Endothelial cell of umbilical vein (primary cell): ENCODE data around the gene ANGPTL4. TPM values are rescaled to one million over a fixed set of nuclear protein-coding genes. Genes with fewer than 3 reads are reported as not detected.

ENCODE experiments used
- BruUV-seq: library from RNA; stranded (reverse); fragments of 400-500 nt; replicated peaks from 2 replicates; lab custom pipeline; 2021; lab: Mats Ljungman, UMichigan
- CTCF ChIA-PET: fragments of 300-600, 350-600 bp; sonication (Branson Sonifier 250); formaldehyde crosslinking; loops from one replicate; lab custom pipeline; 2021; ENCODE audit warnings: antibody characterized with exemption, inconsistent platforms; lab: Charles Lee
- POLR2A ChIA-PET: fragments of 300-600, 350-600 bp; sonication (Branson Sonifier 250); formaldehyde crosslinking; loops from one replicate; lab custom pipeline; 2021; ENCODE audit warnings: antibody characterized with exemption, inconsistent platforms; lab: Charles Lee
- DNase-seq: peaks from one replicate; pipeline ENCODE4 v3.0.0-alpha.2; 2011; ENCODE audit warnings: low read depth, low spot score
- FAIRE-seq: peaks from 2 replicates; lab custom pipeline; 2011; peaks lifted over from hg19 to GRCh38; lab: Jason Lieb, UNC
- H2AFZ ChIP-seq: 2 replicates; pipeline ENCODE4 v1.6.0; 2012; ENCODE audit warnings: low read depth, low read length, control low read depth, inconsistent platforms
- H3K27ac ChIP-seq: 2 replicates; pipeline ENCODE4 v1.5.1; 2011; ENCODE audit warnings: low read depth, mild to moderate bottlenecking, control low read depth, low read length, moderate library complexity; ENCODE audit not compliant: insufficient read depth
- H3K27me3 ChIP-seq, 2 experiments: 2 replicates each; pipeline versions ENCODE4 v1.6.0 to v1.6.1; 2011; ENCODE audit warnings: low read length in 2 of 2, mixed read lengths in 1 of 2; ENCODE audit not compliant: control insufficient read depth in 2 of 2, insufficient read depth in 2 of 2
- H3K36me3 ChIP-seq, 2 experiments: 2 replicates in 1 of 2; 3 replicates in 1 of 2; pipeline ENCODE4 v1.5.1; 2011; ENCODE audit warnings: low read length in 2 of 2, mild to moderate bottlenecking in 1 of 2, moderate library complexity in 1 of 2; ENCODE audit not compliant: control insufficient read depth in 2 of 2, insufficient read depth in 2 of 2; ENCODE audit errors: extremely low read depth in 1 of 2
- H3K4me1 ChIP-seq: 3 replicates; pipeline ENCODE4 v1.5.1; 2011; ENCODE audit warnings: mild to moderate bottlenecking, low read length; ENCODE audit not compliant: control insufficient read depth, insufficient read depth; ENCODE audit errors: extremely low read depth
- H3K4me2 ChIP-seq: 2 replicates; pipeline ENCODE4 v1.6.1; 2011; ENCODE audit warnings: low read length, control low read depth, mixed read lengths; ENCODE audit not compliant: insufficient read depth
- H3K4me3 ChIP-seq, 3 experiments: fragments of 200-600 bp in 1 of 3; sonication (generic), shearing (Covaris generic) in 1 of 3; replicated peaks in 1 of 3; 2 replicates each; pipeline ENCODE4 v1.5.1; 2011 to 2016; ENCODE audit warnings: control low read depth in 3 of 3, low read length in 3 of 3, mild to moderate bottlenecking in 2 of 3, inconsistent platforms in 1 of 3, low read depth in 1 of 3, moderate library complexity in 1 of 3; ENCODE audit not compliant: insufficient read depth in 1 of 3
- H3K79me2 ChIP-seq: 2 replicates; pipeline ENCODE4 v1.6.0; 2012; ENCODE audit warnings: low read length, inconsistent platforms; ENCODE audit not compliant: control insufficient read depth, insufficient read depth
- H3K9ac ChIP-seq: replicated peaks from 2 replicates; pipeline ENCODE3; 2011; ENCODE audit warnings: low read length, control low read depth; ENCODE audit not compliant: insufficient read depth; ENCODE audit errors: extremely low read depth
- H3K9me1 ChIP-seq: replicated peaks from 3 replicates; pipeline ENCODE4 v1.6.0; 2011; ENCODE audit warnings: mild to moderate bottlenecking, low read length; ENCODE audit not compliant: control insufficient read depth, insufficient read depth; ENCODE audit errors: extremely low read depth
- H3K9me3 ChIP-seq: replicated peaks from 2 replicates; pipeline ENCODE4 v1.5.1; 2012; ENCODE audit warnings: low read length, inconsistent platforms; ENCODE audit not compliant: control insufficient read depth, insufficient read depth
- H4K20me1 ChIP-seq: replicated peaks from 2 replicates; pipeline ENCODE3; 2011; ENCODE audit warnings: mild to moderate bottlenecking, low read length; ENCODE audit not compliant: control insufficient read depth, insufficient read depth; ENCODE audit errors: extremely low read depth
- EZH2 ChIP-seq: IDR thresholded peaks from 2 replicates; pipeline ENCODE4 v1.6.1; 2012; ENCODE audit warnings: borderline replicate concordance, low read depth, mild to moderate bottlenecking, moderate library complexity, low read length, inconsistent platforms; ENCODE audit not compliant: severe bottlenecking
- FOS ChIP-seq: IDR thresholded peaks from 2 replicates; pipeline ENCODE4 v1.6.1; 2011; ENCODE audit warnings: mild to moderate bottlenecking, low read length, moderate library complexity, borderline replicate concordance; ENCODE audit not compliant: insufficient read depth
- GATA2 ChIP-seq: IDR thresholded peaks from 2 replicates; pipeline ENCODE4 v1.7.0; 2011; ENCODE audit warnings: low read depth, mild to moderate bottlenecking, moderate library complexity, mixed read lengths, low read length; ENCODE audit not compliant: insufficient read length, insufficient read depth
- JUN ChIP-seq: IDR thresholded peaks from 2 replicates; pipeline ENCODE4 v1.6.1; 2011; ENCODE audit warnings: borderline replicate concordance, low read depth; ENCODE audit not compliant: insufficient read length, insufficient read depth
- MAX ChIP-seq: IDR thresholded peaks from 2 replicates; pipeline ENCODE4 v1.6.1; 2011; ENCODE audit not compliant: insufficient read depth, insufficient read length
- MYC ChIP-seq: IDR thresholded peaks from one replicate; pipeline ENCODE4 v1.6.1; 2011; ENCODE audit warnings: mild to moderate bottlenecking, low read depth, low read length
- POLR2A ChIP-seq: IDR thresholded peaks from 2 replicates; pipeline ENCODE4 v1.6.1; 2012; ENCODE audit warnings: low read depth, mild to moderate bottlenecking, control low read depth, low read length
- POLR2AphosphoS5 ChIP-seq: IDR thresholded peaks from 2 replicates; pipeline ENCODE4 v1.6.1; 2012; ENCODE audit warnings: low read depth, mild to moderate bottlenecking, control low read depth, low read length, moderate library complexity; ENCODE audit not compliant: insufficient read depth
- dilution Hi-C: fragments of 300-500 bp; cut with MboI; formaldehyde crosslinking; loops from one replicate; pipeline ENCODE4 v1.15.0; 2019; ENCODE audit warnings: low sequenced_read_pairs; ENCODE audit not compliant: extremely low pct_ligation_motif_present
- intact Hi-C: fragments of 100-400 bp; cut with micrococcal nuclease; formaldehyde crosslinking; loops from one replicate; pipeline ENCODE4 v1.10.0; 2022
- polyA plus RNA-seq, 4 experiments: library from polyadenylated mRNA; depleted of rRNA in 3 of 4; stranded (reverse) in 3 of 4; unstranded in 1 of 4; fragments of >200 nt; gene quantifications; 2 replicates each; pipeline versions ENCODE4 v1.2.1 to v1.2.3, GENCODE V29; 2011 to 2012; ENCODE audit warnings: missing spikeins in 1 of 4
- total RNA-seq: library from RNA; stranded (reverse); gene quantifications from 2 replicates; pipeline ENCODE4 v1.2.3, GENCODE V29; 2021
- TF ChIP-seq, protein P1 (sequence below), 2 donors: IDR thresholded peaks; 1 replicate in 1 of 2; 2 replicates in 1 of 2; pipeline ENCODE4 v1.5.1; 2011; ENCODE audit warnings: low read length in 2 of 2, mild to moderate bottlenecking in 2 of 2, moderate library complexity in 2 of 2, control low read depth in 1 of 2, inconsistent platforms in 1 of 2, low read depth in 1 of 2; ENCODE audit not compliant: insufficient read depth in 1 of 2; ENCODE audit errors: extremely low read depth in 1 of 2

The ANGPTL4 gene
- total and polyA plus RNA-seq, 2 donors (not counting 3 experiments of a cell fraction or from before 2014, with no cell fraction given) = 3.9 to 14.1 TPM

GRCh38 chr19:8413629-8413995, 49.7 kb downstream of the ANGPTL4 start:
- H3K9me3 ChIP-seq = no peaks in the 10 kb centered on the region
- peaks cover 9% of the 10 kb centered on the region for H3K4me1 ChIP-seq
- DNase-seq = no peak
- no TSS peak for BruUV-seq
- dilution Hi-C loops (no loop called here), intact Hi-C loops (loop anchor here (1.0 to 2.0 kb wide), 4 partner anchors 11 to 93 kb away; partner anchors contain the start of genes HNRNPM and RAB11B)
- H3K9ac ChIP-seq = peak overlapping the region; percentile 82
- H4K20me1 ChIP-seq = no peaks in the 10 kb centered on the region
- H3K36me3 ChIP-seq = no peaks in the 10 kb centered on the region
- no peaks in the 10 kb centered on the region for H3K9me1 ChIP-seq
- ChIA-PET CTCF (interaction anchor here (0.7 to 6.2 kb wide), 19 partner anchors 9 to 113 kb away, joined by 3 to 65 read pairs (median 7); partner anchors contain the start of genes HNRNPM and RAB11B), POLR2A (interaction anchor here (0.6 to 2.0 kb wide), 6 partner anchors 10 to 100 kb away, joined by 3 to 11 read pairs (median 6); partner anchors contain the start of genes HNRNPM, NDUFA7, RAB11B and RPS28)
- H2AFZ ChIP-seq = peak overlapping the region; percentile 67
- FAIRE-seq = no peak
- peak overlapping the region; percentile 69 for H3K27ac ChIP-seq
- H3K4me3 ChIP-seq = peak overlapping the region; percentile 55 to 72 (median 57)
- peak overlapping the region; percentile 39 for H3K4me2 ChIP-seq
- no peaks in the 10 kb centered on the region for H3K27me3 ChIP-seq
- TF ChIP-seq GATA2 = no peak
- TF ChIP-seq FOS = no peak
- no peak for TF ChIP-seq POLR2A
- no peak for TF ChIP-seq JUN
- no peak for TF ChIP-seq POLR2AphosphoS5
- TF ChIP-seq, protein P1, sequence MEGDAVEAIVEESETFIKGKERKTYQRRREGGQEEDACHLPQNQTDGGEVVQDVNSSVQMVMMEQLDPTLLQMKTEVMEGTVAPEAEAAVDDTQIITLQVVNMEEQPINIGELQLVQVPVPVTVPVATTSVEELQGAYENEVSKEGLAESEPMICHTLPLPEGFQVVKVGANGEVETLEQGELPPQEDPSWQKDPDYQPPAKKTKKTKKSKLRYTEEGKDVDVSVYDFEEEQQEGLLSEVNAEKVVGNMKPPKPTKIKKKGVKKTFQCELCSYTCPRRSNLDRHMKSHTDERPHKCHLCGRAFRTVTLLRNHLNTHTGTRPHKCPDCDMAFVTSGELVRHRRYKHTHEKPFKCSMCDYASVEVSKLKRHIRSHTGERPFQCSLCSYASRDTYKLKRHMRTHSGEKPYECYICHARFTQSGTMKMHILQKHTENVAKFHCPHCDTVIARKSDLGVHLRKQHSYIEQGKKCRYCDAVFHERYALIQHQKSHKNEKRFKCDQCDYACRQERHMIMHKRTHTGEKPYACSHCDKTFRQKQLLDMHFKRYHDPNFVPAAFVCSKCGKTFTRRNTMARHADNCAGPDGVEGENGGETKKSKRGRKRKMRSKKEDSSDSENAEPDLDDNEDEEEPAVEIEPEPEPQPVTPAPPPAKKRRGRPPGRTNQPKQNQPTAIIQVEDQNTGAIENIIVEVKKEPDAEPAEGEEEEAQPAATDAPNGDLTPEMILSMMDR (IDR thresholded peaks at IDR 0.05; ENCODE audit: extremely low read depth in 1 of 2, insufficient read depth in 1 of 2, low read depth in 1 of 2, low read length in 2 of 2) = no peak
- no peak for TF ChIP-seq MAX
- TF ChIP-seq EZH2 = no peak
- no peak for TF ChIP-seq MYC
- H3K79me2 ChIP-seq = no peaks in the 10 kb centered on the region
